ENCODE data around the gene KATNAL1. TPM values are rescaled to one million over a fixed set of nuclear protein-coding genes. Genes with fewer than 3 reads are reported as not detected.

KATNAL1 gene
- polyA plus RNA-seq, 1 of the 3 experiments (the other 2 are of a cell fraction): 5.1 TPM

DNA sequence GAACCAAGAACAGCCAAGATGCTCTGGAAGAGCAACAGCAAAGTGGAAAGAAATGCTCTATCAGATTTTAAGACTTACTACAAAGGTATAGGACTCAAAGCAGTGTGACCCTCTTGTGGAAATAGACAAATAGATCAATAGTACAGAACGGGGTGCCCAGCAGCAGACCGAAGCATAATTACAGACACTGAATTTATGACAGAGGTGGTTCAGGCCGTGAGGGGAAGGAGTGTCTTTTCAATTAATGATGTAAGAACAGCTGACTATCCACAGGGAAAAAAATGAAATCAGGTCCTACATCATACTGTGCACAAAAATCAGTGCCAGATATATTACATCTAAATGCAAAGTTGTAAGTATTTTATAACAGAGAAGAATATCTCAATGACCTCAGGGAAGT is 95.6 kb downstream of the KATNAL1 start:
- Histone ChIP-seq H3K27me3 (ENCODE audit: insufficient read depth) (no peaks in the 10 kb centered on the region), H3F3A (replicated peaks; ENCODE audit: insufficient read depth) (no peaks in the 10 kb centered on the region), H3K79me2 (ENCODE audit: insufficient read depth) (peaks cover 5% of the 10 kb centered on the region; the same call in 1 of the 2 replicates), H4K20me1 (ENCODE audit: insufficient read depth) (no peaks in the 10 kb centered on the region), H3K4me2 (no peak overlapping the region), H3K36me3 (replicated peaks in 1 of 2; ENCODE audit: control insufficient read depth in 1 of 2, insufficient read depth in 2 of 2, low read length in 1 of 2) (peaks cover 28 to 40% of the 10 kb centered on the region in 2 experiments), H3K9me3 (no peaks in the 10 kb centered on the region), H3K9me2 (no peaks in the 10 kb centered on the region; the same call in 1 of the 2 replicates), H3K4me1 (ENCODE audit: control insufficient read depth in 1 of 2, insufficient read depth in 2 of 2, low read depth in 1 of 2, low read length in 1 of 2) (no peaks in the 10 kb centered on the region; a peak in 3 of 4 replicates), H3K27ac (ENCODE audit: low read depth in 2 of 2, low read length in 1 of 2) (no peak overlapping the region), H3K9ac (no peak overlapping the region), H3K4me3 (ENCODE audit: low read depth in 2 of 2, low read length in 1 of 2) (no peak overlapping the region), H2AFZ (ENCODE audit: low read depth) (no peak overlapping the region)
- CTCF ChIA-PET: no interaction called here
- POLR2A ChIA-PET: no interaction called here
- no peak for DNase-seq
- TF ChIP-seq CHD2 (IDR thresholded peaks at IDR 0.05; ENCODE audit: low read length, partially characterized antibody) (no peak), YY1 (IDR thresholded peaks at IDR 0.05; ENCODE audit: low read depth) (no peak), NRF1 (IDR thresholded peaks at IDR 0.05; ENCODE audit: low read depth, low read length) (no peak), JUND (IDR thresholded peaks at IDR 0.05) (no peak), POLR2AphosphoS5 (IDR thresholded peaks at IDR 0.05; ENCODE audit: low read depth, low read length) (no peak), FOXM1 (IDR thresholded peaks at IDR 0.05; ENCODE audit: low read depth) (no peak), RXRA (IDR thresholded peaks at IDR 0.05; ENCODE audit: borderline replicate concordance, low read depth) (no peak), GATA2 (CRISPR knock-in tag; IDR thresholded peaks at IDR 0.05) (no peak), MEF2A (IDR thresholded peaks at IDR 0.05; ENCODE audit: borderline replicate concordance, low read depth) (no peak), RFX5 (IDR thresholded peaks at IDR 0.05; ENCODE audit: low read length) (no peak)
- TF ChIP-seq, protein P1, sequence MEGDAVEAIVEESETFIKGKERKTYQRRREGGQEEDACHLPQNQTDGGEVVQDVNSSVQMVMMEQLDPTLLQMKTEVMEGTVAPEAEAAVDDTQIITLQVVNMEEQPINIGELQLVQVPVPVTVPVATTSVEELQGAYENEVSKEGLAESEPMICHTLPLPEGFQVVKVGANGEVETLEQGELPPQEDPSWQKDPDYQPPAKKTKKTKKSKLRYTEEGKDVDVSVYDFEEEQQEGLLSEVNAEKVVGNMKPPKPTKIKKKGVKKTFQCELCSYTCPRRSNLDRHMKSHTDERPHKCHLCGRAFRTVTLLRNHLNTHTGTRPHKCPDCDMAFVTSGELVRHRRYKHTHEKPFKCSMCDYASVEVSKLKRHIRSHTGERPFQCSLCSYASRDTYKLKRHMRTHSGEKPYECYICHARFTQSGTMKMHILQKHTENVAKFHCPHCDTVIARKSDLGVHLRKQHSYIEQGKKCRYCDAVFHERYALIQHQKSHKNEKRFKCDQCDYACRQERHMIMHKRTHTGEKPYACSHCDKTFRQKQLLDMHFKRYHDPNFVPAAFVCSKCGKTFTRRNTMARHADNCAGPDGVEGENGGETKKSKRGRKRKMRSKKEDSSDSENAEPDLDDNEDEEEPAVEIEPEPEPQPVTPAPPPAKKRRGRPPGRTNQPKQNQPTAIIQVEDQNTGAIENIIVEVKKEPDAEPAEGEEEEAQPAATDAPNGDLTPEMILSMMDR (IDR thresholded peaks at IDR 0.05): no peak
- TF ChIP-seq, protein P2, sequence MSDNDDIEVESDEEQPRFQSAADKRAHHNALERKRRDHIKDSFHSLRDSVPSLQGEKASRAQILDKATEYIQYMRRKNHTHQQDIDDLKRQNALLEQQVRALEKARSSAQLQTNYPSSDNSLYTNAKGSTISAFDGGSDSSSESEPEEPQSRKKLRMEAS (IDR thresholded peaks at IDR 0.05; ENCODE audit: low read depth): no peak
- TF ChIP-seq, protein P3, sequence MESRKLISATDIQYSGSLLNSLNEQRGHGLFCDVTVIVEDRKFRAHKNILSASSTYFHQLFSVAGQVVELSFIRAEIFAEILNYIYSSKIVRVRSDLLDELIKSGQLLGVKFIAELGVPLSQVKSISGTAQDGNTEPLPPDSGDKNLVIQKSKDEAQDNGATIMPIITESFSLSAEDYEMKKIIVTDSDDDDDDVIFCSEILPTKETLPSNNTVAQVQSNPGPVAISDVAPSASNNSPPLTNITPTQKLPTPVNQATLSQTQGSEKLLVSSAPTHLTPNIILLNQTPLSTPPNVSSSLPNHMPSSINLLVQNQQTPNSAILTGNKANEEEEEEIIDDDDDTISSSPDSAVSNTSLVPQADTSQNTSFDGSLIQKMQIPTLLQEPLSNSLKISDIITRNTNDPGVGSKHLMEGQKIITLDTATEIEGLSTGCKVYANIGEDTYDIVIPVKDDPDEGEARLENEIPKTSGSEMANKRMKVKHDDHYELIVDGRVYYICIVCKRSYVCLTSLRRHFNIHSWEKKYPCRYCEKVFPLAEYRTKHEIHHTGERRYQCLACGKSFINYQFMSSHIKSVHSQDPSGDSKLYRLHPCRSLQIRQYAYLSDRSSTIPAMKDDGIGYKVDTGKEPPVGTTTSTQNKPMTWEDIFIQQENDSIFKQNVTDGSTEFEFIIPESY (IDR thresholded peaks at IDR 0.05; ENCODE audit: borderline replicate concordance, low read depth): no peak
- TF ChIP-seq, protein P4, sequence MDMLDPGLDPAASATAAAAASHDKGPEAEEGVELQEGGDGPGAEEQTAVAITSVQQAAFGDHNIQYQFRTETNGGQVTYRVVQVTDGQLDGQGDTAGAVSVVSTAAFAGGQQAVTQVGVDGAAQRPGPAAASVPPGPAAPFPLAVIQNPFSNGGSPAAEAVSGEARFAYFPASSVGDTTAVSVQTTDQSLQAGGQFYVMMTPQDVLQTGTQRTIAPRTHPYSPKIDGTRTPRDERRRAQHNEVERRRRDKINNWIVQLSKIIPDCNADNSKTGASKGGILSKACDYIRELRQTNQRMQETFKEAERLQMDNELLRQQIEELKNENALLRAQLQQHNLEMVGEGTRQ (IDR thresholded peaks at IDR 0.05; ENCODE audit: borderline replicate concordance, low read depth, low read length): no peak
- TF ChIP-seq, protein P5, sequence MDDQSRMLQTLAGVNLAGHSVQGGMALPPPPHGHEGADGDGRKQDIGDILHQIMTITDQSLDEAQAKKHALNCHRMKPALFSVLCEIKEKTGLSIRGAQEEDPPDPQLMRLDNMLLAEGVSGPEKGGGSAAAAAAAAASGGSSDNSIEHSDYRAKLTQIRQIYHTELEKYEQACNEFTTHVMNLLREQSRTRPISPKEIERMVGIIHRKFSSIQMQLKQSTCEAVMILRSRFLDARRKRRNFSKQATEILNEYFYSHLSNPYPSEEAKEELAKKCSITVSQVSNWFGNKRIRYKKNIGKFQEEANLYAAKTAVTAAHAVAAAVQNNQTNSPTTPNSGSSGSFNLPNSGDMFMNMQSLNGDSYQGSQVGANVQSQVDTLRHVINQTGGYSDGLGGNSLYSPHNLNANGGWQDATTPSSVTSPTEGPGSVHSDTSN (IDR thresholded peaks at IDR 0.05): no peak
- TF ChIP-seq, protein P6, sequence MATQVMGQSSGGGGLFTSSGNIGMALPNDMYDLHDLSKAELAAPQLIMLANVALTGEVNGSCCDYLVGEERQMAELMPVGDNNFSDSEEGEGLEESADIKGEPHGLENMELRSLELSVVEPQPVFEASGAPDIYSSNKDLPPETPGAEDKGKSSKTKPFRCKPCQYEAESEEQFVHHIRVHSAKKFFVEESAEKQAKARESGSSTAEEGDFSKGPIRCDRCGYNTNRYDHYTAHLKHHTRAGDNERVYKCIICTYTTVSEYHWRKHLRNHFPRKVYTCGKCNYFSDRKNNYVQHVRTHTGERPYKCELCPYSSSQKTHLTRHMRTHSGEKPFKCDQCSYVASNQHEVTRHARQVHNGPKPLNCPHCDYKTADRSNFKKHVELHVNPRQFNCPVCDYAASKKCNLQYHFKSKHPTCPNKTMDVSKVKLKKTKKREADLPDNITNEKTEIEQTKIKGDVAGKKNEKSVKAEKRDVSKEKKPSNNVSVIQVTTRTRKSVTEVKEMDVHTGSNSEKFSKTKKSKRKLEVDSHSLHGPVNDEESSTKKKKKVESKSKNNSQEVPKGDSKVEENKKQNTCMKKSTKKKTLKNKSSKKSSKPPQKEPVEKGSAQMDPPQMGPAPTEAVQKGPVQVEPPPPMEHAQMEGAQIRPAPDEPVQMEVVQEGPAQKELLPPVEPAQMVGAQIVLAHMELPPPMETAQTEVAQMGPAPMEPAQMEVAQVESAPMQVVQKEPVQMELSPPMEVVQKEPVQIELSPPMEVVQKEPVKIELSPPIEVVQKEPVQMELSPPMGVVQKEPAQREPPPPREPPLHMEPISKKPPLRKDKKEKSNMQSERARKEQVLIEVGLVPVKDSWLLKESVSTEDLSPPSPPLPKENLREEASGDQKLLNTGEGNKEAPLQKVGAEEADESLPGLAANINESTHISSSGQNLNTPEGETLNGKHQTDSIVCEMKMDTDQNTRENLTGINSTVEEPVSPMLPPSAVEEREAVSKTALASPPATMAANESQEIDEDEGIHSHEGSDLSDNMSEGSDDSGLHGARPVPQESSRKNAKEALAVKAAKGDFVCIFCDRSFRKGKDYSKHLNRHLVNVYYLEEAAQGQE (IDR thresholded peaks at IDR 0.05; ENCODE audit: low read depth, low read length): no peak
- TF ChIP-seq, protein P7, sequence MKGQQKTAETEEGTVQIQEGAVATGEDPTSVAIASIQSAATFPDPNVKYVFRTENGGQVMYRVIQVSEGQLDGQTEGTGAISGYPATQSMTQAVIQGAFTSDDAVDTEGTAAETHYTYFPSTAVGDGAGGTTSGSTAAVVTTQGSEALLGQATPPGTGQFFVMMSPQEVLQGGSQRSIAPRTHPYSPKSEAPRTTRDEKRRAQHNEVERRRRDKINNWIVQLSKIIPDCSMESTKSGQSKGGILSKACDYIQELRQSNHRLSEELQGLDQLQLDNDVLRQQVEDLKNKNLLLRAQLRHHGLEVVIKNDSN (IDR thresholded peaks at IDR 0.05; ENCODE audit: borderline replicate concordance, low read depth): no peak
- 100% methylated on average over 3 of the region's 3 CpGs for WGBS (ENCODE audit: low lambda C conversion rate)
